ENCODE data around the gene MRNIP.

The MRNIP gene

GRCh38 chr5:179788193-179788854 is 70.3 kb downstream of the MRNIP start:
- DNase-seq, result no peak
